HepG2 (cell line): Measurements from ENCODE around the gene NIN. TPM values are rescaled to one million over a fixed set of nuclear protein-coding genes. Genes with fewer than 3 reads are reported as not detected.

Experiments used
- ATAC-seq: fragments of 200-7000 bp; cut with Tn5 transposase; 3 replicates; pipeline ENCODE4 v1.9.1; 2020; ENCODE audit warnings: mild to moderate bottlenecking, moderate library complexity
- BruUV-seq: library from RNA; stranded (reverse); fragments of 400-500 nt; replicated peaks from 2 replicates; lab custom pipeline; 2021; lab: Mats Ljungman, UMichigan
- CTCF ChIA-PET: fragments of 300-600 bp; formaldehyde crosslinking; extraction: SDS; loops from one replicate; lab custom pipeline; 2021; ENCODE audit warnings: low total read pairs, inconsistent platforms, low intra/inter-chr PET ratio; lab: Yijun Ruan, JAX
- POLR2A ChIA-PET: fragments of 350-600 bp; sonication (Branson Sonifier 250); formaldehyde crosslinking; loops from one replicate; lab custom pipeline; 2020; ENCODE audit warnings: antibody characterized with exemption, inconsistent platforms; lab: Yijun Ruan, JAX
- DNase-seq: peaks from one replicate; pipeline ENCODE4 v3.0.0-alpha.2; 2015; ENCODE audit warnings: low spot score
- FAIRE-seq: peaks from 3 replicates; lab custom pipeline; 2011; peaks lifted over from hg19 to GRCh38; lab: Jason Lieb, UNC
- H2AFZ ChIP-seq: one replicate; pipeline ENCODE4 v1.6.1; 2011; ENCODE audit warnings: low read length, inconsistent platforms
- H3K27ac ChIP-seq: fragments of 300-600 bp; 3 replicates; pipeline ENCODE4 v1.8.0; 2011; ENCODE audit warnings: mixed run types, mild to moderate bottlenecking, mixed read lengths, low read length, inconsistent platforms; ENCODE audit not compliant: insufficient read depth; ENCODE audit errors: extremely low read length
- H3K27me3 ChIP-seq, 2 experiments: fragments of 200-600 bp in 1 of 2; 2 replicates in 1 of 2; 3 replicates in 1 of 2; pipeline versions ENCODE4 v1.6.0 to v1.8.0; 2011; ENCODE audit warnings: low read length in 2 of 2, mild to moderate bottlenecking in 2 of 2, moderate library complexity in 2 of 2, inconsistent platforms in 1 of 2; ENCODE audit not compliant: insufficient read depth in 2 of 2, control insufficient read depth in 1 of 2
- H3K36me3 ChIP-seq, 2 experiments: fragments of 200-600 bp in 1 of 2; replicated peaks in 1 of 2; 2 replicates in 1 of 2; 3 replicates in 1 of 2; pipeline versions ENCODE4 v1.5.1 to v1.8.0; 2011; ENCODE audit warnings: low read length in 2 of 2, inconsistent platforms in 1 of 2; ENCODE audit not compliant: insufficient read depth in 2 of 2, control insufficient read depth in 1 of 2
- H3K4me1 ChIP-seq: 2 replicates; pipeline ENCODE4 v1.5.1; 2012; ENCODE audit warnings: low read length, inconsistent platforms; ENCODE audit not compliant: insufficient read depth
- H3K4me2 ChIP-seq: 2 replicates; pipeline ENCODE4 v1.6.0; 2011; ENCODE audit warnings: low read depth, low read length, inconsistent platforms
- H3K4me3 ChIP-seq, 3 experiments: fragments of 200-600 bp in 1 of 3; sonication (generic), shearing (Covaris generic) in 1 of 3; replicated peaks in 1 of 3; 2 replicates each; pipeline ENCODE4 v1.5.1; 2011 to 2016; ENCODE audit warnings: low read length in 3 of 3, inconsistent platforms in 2 of 3, low read depth in 2 of 3, mild to moderate bottlenecking in 2 of 3, control low read depth in 1 of 3, mixed read lengths in 1 of 3; ENCODE audit not compliant: insufficient read depth in 1 of 3
- H3K79me2 ChIP-seq: one replicate; pipeline ENCODE4 v1.6.1; 2011; ENCODE audit warnings: low read length, inconsistent platforms; ENCODE audit not compliant: insufficient read depth
- H3K9ac ChIP-seq: 2 replicates; pipeline ENCODE4 v1.6.0; 2011; ENCODE audit warnings: mild to moderate bottlenecking, low read depth, low read length, inconsistent platforms; ENCODE audit not compliant: insufficient read depth
- H3K9me3 ChIP-seq: 2 replicates; pipeline ENCODE4 v1.5.1; 2012; ENCODE audit warnings: mild to moderate bottlenecking, low read length
- H4K20me1 ChIP-seq: 2 replicates; pipeline ENCODE4 v1.6.0; 2011; ENCODE audit warnings: inconsistent platforms, mild to moderate bottlenecking, low read length, moderate library complexity; ENCODE audit not compliant: insufficient read depth
- CTCF ChIP-seq: sonication (generic); formaldehyde crosslinking; IDR thresholded peaks from 2 replicates; pipeline ENCODE4 v1.5.0; 2020; ENCODE audit warnings: mild to moderate bottlenecking, missing genetic modification reagents, moderate library complexity
- HNF1B ChIP-seq: sonication (generic); formaldehyde crosslinking; IDR thresholded peaks from 2 replicates; pipeline ENCODE4 v1.5.1; 2020; ENCODE audit warnings: mild to moderate bottlenecking, moderate library complexity, missing genetic modification reagents
- MAFF ChIP-seq: IDR thresholded peaks from 2 replicates; pipeline ENCODE4 v1.6.1; 2011; ENCODE audit warnings: low read depth, low read length, improper control_type of control experiment
- MAFK ChIP-seq, 2 experiments: IDR thresholded peaks in 1 of 2; conservative IDR thresholded peaks in 1 of 2; 2 replicates each; pipeline ENCODE4 v1.6.1; 2011; ENCODE audit warnings: improper control_type of control experiment in 2 of 2, low read length in 2 of 2
- MEIS2 ChIP-seq: sonication (generic); formaldehyde crosslinking; IDR thresholded peaks from 2 replicates; pipeline ENCODE4 v1.9.0; 2021; ENCODE audit warnings: mild to moderate bottlenecking, missing genetic modification reagents
- NFIC ChIP-seq: IDR thresholded peaks from 2 replicates; pipeline ENCODE4 v1.6.1; 2012; ENCODE audit warnings: mild to moderate bottlenecking, low read length, inconsistent platforms
- RBAK ChIP-seq: sonication (generic); formaldehyde crosslinking; IDR thresholded peaks from 2 replicates; pipeline ENCODE4 v1.5.1; 2020; ENCODE audit warnings: mild to moderate bottlenecking, missing genetic modification reagents
- ZFAT ChIP-seq: sonication (generic); formaldehyde crosslinking; conservative IDR thresholded peaks from 2 replicates; pipeline ENCODE4 v1.8.1; 2023; ENCODE audit warnings: missing genetic modification reagents, inconsistent platforms
- WGBS: methylation state at CpG from one replicate; pipeline ENCODE4 v1.1.6; 2017; ENCODE audit warnings: low lambda C conversion rate; 5-methylcytosine and 5-hydroxymethylcytosine counted together
- in situ Hi-C: cut with HindIII; loops from 2 replicates; pipeline ENCODE4 v1.10.0; 2017; ENCODE audit warnings: low pct_unique_long_range_greater_than_20kb; ENCODE audit not compliant: extremely low pct_ligation_motif_present
- intact Hi-C: fragments of 100-400 bp; cut with micrococcal nuclease; formaldehyde crosslinking; loops from one replicate; pipeline ENCODE4 v1.10.0; 2022; ENCODE audit not compliant: unreplicated experiment
- polyA plus RNA-seq, 8 experiments: library from polyadenylated mRNA; depleted of rRNA in 3 of 8; stranded (reverse) in 7 of 8; unstranded in 1 of 8; fragments of >200 nt; fragmentation: Illumina TruSeq in 4 of 8; extraction: Trizol in 4 of 8; gene quantifications; 2 replicates each; pipeline versions ENCODE4 v1.2.1 to v1.2.3, GENCODE V29; 2011 to 2016; ENCODE audit warnings: low read depth in 4 of 8, missing spikeins in 1 of 8, mixed read lengths in 1 of 8; ENCODE audit not compliant: insufficient read depth in 1 of 8
- total RNA-seq, 5 experiments: library from RNA; depleted of rRNA; stranded (reverse); fragments of >200 nt; fragmentation: Illumina TruSeq; extraction: Trizol; gene quantifications; 2 replicates each; pipeline ENCODE4 v1.2.3, GENCODE V29; 2016; ENCODE audit warnings: low read depth in 1 of 5

Gene NIN
- total and polyA plus RNA-seq, 2 of the 13 experiments (the other 11 are each of a cell fraction or from before 2014, with no cell fraction given): 2.8 to 9.7 TPM

GRCh38 chr14:50711043-50711442 is 119.9 kb downstream of the NIN start:
- 30% methylated on average over 3 of the region's 3 CpGs for WGBS
- in situ Hi-C loops (no loop called here), intact Hi-C loops (no loop called here)
- ATAC-seq: no peak
- no peak overlapping the region for H3K4me3 ChIP-seq
- TF ChIP-seq MEIS2 (CRISPR knock-in tag) (no peak), HNF1B (CRISPR knock-in tag) (no peak), ZFAT (CRISPR knock-in tag) (no peak), MAFK (conservative IDR thresholded peaks at IDR 0.05 in 1 of 2, IDR thresholded peaks at IDR 0.05 in 1 of 2; ENCODE audit: low read length in 2 of 2) (peak; percentile 57 to 62), RBAK (CRISPR knock-in tag) (no peak), MAFF (peak; percentile 60), NFIC (no peak), CTCF (CRISPR knock-in tag) (no peak)
- CTCF ChIA-PET: no interaction called here
- no peak overlapping the region for H2AFZ ChIP-seq
- H3K36me3 ChIP-seq: no peaks in the 10 kb centered on the region
- no peak for DNase-seq
- no peak for FAIRE-seq
- H3K4me1 ChIP-seq: no peaks in the 10 kb centered on the region
- no peak overlapping the region for H3K4me2 ChIP-seq
- no peaks in the 10 kb centered on the region for H4K20me1 ChIP-seq
- no peak overlapping the region for H3K9ac ChIP-seq
- H3K27me3 ChIP-seq: no peaks in the 10 kb centered on the region
- H3K27ac ChIP-seq: no peak overlapping the region
- POLR2A ChIA-PET: no interaction called here
- no peaks in the 10 kb centered on the region for H3K9me3 ChIP-seq
- H3K79me2 ChIP-seq: no peaks in the 10 kb centered on the region
- BruUV-seq: no TSS peak
